ENCODE measurements around the gene ERAS. TPM values are rescaled to one million over a fixed set of nuclear protein-coding genes. Genes with fewer than 3 reads are reported as not detected.
"Not testable (repeated sequence)": the region's sequence is repeated elsewhere in the genome, so short reads cannot be mapped to it uniquely, and the experiment has no call there.

ERAS gene
- total and polyA plus RNA-seq, 2 experiments from 2014 or later, result 1.3 to 2.4 TPM

DNA sequence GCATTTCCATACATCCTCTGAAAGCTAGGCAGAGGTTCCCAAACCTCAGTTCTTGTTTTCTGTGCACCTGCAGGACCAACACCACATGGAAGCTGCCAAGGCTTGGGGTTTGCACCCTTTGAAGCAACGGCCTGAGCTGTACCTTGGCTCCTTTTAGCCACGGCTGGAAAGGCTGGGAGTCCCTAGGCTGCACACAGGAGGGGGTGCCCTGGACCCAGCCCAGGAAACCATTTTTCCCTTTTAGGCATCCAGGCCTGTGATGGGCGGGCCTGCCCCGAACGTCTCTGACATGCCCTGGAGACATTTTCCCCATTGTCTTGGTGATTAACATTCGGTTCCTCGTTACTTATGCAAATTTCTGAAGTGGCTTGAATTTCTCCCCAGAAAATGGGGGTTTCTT is 26.5 kb downstream of the ERAS start (continued):
- TF ChIP-seq, protein P1, sequence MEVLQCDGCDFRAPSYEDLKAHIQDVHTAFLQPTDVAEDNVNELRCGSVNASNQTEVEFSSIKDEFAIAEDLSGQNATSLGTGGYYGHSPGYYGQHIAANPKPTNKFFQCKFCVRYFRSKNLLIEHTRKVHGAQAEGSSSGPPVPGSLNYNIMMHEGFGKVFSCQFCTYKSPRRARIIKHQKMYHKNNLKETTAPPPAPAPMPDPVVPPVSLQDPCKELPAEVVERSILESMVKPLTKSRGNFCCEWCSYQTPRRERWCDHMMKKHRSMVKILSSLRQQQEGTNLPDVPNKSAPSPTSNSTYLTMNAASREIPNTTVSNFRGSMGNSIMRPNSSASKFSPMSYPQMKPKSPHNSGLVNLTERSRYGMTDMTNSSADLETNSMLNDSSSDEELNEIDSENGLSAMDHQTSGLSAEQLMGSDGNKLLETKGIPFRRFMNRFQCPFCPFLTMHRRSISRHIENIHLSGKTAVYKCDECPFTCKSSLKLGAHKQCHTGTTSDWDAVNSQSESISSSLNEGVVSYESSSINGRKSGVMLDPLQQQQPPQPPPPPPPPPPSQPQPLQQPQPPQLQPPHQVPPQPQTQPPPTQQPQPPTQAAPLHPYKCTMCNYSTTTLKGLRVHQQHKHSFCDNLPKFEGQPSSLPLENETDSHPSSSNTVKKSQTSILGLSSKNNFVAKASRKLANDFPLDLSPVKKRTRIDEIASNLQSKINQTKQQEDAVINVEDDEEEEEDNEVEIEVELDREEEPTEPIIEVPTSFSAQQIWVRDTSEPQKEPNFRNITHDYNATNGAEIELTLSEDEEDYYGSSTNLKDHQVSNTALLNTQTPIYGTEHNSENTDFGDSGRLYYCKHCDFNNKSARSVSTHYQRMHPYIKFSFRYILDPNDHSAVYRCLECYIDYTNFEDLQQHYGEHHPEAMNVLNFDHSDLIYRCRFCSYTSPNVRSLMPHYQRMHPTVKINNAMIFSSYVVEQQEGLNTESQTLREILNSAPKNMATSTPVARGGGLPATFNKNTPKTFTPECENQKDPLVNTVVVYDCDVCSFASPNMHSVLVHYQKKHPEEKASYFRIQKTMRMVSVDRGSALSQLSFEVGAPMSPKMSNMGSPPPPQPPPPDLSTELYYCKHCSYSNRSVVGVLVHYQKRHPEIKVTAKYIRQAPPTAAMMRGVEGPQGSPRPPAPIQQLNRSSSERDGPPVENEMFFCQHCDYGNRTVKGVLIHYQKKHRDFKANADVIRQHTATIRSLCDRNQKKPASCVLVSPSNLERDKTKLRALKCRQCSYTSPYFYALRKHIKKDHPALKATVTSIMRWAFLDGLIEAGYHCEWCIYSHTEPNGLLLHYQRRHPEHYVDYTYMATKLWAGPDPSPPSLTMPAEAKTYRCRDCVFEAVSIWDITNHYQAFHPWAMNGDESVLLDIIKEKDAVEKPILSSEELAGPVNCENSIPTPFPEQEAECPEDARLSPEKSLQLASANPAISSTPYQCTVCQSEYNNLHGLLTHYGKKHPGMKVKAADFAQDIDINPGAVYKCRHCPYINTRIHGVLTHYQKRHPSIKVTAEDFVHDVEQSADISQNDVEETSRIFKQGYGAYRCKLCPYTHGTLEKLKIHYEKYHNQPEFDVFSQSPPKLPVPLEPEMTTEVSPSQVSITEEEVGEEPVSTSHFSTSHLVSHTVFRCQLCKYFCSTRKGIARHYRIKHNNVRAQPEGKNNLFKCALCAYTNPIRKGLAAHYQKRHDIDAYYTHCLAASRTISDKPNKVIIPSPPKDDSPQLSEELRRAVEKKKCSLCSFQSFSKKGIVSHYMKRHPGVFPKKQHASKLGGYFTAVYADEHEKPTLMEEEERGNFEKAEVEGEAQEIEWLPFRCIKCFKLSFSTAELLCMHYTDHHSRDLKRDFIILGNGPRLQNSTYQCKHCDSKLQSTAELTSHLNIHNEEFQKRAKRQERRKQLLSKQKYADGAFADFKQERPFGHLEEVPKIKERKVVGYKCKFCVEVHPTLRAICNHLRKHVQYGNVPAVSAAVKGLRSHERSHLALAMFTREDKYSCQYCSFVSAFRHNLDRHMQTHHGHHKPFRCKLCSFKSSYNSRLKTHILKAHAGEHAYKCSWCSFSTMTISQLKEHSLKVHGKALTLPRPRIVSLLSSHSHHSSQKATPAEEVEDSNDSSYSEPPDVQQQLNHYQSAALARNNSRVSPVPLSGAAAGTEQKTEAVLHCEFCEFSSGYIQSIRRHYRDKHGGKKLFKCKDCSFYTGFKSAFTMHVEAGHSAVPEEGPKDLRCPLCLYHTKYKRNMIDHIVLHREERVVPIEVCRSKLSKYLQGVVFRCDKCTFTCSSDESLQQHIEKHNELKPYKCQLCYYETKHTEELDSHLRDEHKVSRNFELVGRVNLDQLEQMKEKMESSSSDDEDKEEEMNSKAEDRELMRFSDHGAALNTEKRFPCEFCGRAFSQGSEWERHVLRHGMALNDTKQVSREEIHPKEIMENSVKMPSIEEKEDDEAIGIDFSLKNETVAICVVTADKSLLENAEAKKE (CRISPR knock-in tag; IDR thresholded peaks at IDR 0.05), result no peak
- no peak for TF ChIP-seq ZNF331 (CRISPR knock-in tag; IDR thresholded peaks at IDR 0.05; ENCODE audit: low read depth)
- TF ChIP-seq EZH2phosphoT487 (IDR thresholded peaks at IDR 0.05; ENCODE audit: unreplicated experiment), result no peak
- no peak for TF ChIP-seq CREB1 (CRISPR knock-in tag; IDR thresholded peaks at IDR 0.05; ENCODE audit: low read depth)
- TF ChIP-seq EZH2 (IDR thresholded peaks at IDR 0.05; ENCODE audit: low read depth, unreplicated experiment), result no peak
- no peak for TF ChIP-seq POLR2AphosphoS5 (IDR thresholded peaks at IDR 0.05; ENCODE audit: low read depth)

GRCh38 chrX:48853494-48853893 is 27.2 kb downstream of the ERAS start:
- not testable (repeated sequence) for H3K27ac Mint-ChIP-seq

DNA sequence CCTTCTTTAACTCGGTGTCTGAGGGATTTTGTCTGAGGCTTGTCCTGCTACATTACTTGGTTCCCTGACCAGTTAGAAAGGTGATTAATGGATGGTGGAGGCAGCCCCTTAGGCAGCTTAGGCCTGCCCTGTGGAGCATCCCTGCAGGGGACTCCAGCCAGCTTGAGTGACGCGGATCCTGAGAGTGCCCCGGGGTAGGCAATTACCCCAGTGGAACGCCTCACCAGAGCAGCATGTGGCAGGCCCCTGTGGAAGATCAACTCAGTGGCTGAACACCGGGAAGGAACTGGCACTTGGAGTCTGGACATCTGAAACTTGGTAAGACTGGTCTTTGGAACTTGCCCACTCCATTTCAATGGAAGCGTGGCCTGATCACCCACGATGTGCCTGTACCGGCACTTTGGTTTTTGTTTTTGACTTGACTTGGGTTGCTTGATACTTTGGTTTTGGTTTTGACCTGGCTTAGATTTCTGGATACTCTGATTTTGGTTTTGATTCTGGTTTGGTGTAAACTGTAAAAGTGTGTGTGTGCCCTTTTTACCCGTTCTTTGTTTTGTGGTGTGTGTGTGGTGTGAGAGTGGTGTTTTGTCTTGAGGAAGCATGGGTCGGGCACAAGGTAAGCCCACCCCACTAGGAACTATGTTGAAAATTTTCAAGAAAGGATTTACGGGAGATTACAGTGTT is 27.9 kb downstream of the ERAS start:
- not testable (repeated sequence) for H3K36me3 Mint-ChIP-seq (ENCODE audit: low read depth); H3F3A ChIP-seq (replicated peaks; ENCODE audit: low read depth); H3K4me2 ChIP-seq; H3K27ac Mint-ChIP-seq; H3K9me2 ChIP-seq (ENCODE audit: insufficient read depth); H2AFZ ChIP-seq; ATAC-seq; H3K27me3 ChIP-seq (ENCODE audit: insufficient read depth); H3K36me3 ChIP-seq (ENCODE audit: insufficient read depth); DNase-seq (ENCODE audit: low spot score); H3K27me3 Mint-ChIP-seq (ENCODE audit: insufficient read depth, low read depth, poor library complexity); H3K4me3 ChIP-seq; H3K4me1 Mint-ChIP-seq; H3K4me3 Mint-ChIP-seq; H3K27ac ChIP-seq (ENCODE audit: low read depth); H3K79me2 ChIP-seq (replicated peaks; ENCODE audit: insufficient read depth); H3K4me1 ChIP-seq (ENCODE audit: insufficient read depth); H4K20me1 ChIP-seq (replicated peaks; ENCODE audit: insufficient read depth)
- peaks cover 22% of the 10 kb centered on the region for H3K9me3 Mint-ChIP-seq

More at GRCh38 chrX:48853494-48853893, 27.2 kb downstream of the ERAS start:
- H4K20me1 ChIP-seq (replicated peaks; ENCODE audit: insufficient read depth); H3K9me2 ChIP-seq (ENCODE audit: insufficient read depth); H3K27ac ChIP-seq (ENCODE audit: low read depth); H3K4me2 ChIP-seq; H3F3A ChIP-seq (replicated peaks; ENCODE audit: low read depth); H3K4me3 Mint-ChIP-seq; H3K79me2 ChIP-seq (replicated peaks; ENCODE audit: insufficient read depth); H3K36me3 Mint-ChIP-seq (ENCODE audit: low read depth); H3K27me3 ChIP-seq (ENCODE audit: insufficient read depth); H3K36me3 ChIP-seq (ENCODE audit: insufficient read depth); DNase-seq (ENCODE audit: low spot score); H3K4me3 ChIP-seq; H2AFZ ChIP-seq; ATAC-seq; H3K4me1 Mint-ChIP-seq; H3K4me1 ChIP-seq (ENCODE audit: insufficient read depth); H3K27me3 Mint-ChIP-seq (ENCODE audit: insufficient read depth, low read depth, poor library complexity): not testable (repeated sequence)
- peaks cover 22% of the 10 kb centered on the region for H3K9me3 Mint-ChIP-seq
